22Rv1 (cell line): Measurements from ENCODE around the gene PFKFB3.
"Not testable (repeated sequence)": the region's sequence is repeated elsewhere in the genome, so short reads cannot be mapped to it uniquely, and the experiment has no call there.

Experiments
- H3K27ac ChIP-seq: fragments of 450-650 bp; 2 replicates; pipeline ENCODE4 v1.5.1; 2017
- CTCF ChIP-seq: fragments of 450-650 bp; IDR thresholded peaks from 2 replicates; pipeline ENCODE4 v1.5.1; 2017; ENCODE audit warnings: mild to moderate bottlenecking
- ZFX ChIP-seq: fragments of 450-650 bp; IDR thresholded peaks from 2 replicates; pipeline ENCODE4 v1.6.1; 2017; ENCODE audit warnings: antibody characterized with exemption, borderline replicate concordance

The PFKFB3 gene

DNA sequence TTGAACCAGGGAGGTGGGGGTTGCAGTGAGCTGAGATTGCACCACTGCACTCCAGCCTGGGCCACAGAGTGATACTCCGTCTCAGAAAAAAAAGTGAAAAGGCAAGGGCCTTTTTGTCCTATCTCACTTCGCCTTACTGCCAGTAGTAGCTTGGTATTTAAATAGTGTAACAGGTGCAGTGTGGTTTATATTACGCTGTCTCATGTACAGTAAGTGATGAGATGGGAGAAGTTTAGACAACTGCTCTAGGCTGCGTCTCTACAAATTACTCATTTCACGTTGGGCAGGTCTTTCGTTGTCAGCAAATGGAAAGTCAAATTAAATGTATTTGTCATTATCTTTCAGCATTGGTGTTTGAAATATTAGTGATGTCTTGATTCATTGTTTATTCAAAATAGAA lies 15.5 kb upstream of the PFKFB3 start:
- no peak overlapping the region for H3K27ac ChIP-seq
- TF ChIP-seq CTCF (no peak), ZFX (no peak)

DNA sequence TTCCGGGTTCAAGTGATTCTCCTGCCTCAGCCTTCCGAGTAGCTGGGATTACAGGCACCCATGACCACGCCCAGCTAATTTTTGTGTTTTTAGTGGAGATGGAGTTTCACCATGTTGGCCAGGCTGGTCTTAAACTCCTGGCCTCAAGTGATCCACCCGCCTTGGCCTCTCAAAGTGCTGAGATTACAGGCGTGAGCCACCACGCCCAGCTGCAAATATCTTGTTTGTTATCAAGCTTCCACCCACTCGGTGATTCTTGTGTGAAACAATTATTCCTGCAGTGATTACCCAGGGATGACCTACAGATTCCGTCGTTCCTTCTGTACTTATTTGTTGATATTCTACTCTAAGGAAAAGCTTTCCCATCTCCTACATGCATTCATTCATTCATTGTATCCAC lies 12.7 kb upstream of the PFKFB3 start:
- not testable (repeated sequence) for H3K27ac ChIP-seq

- TF ChIP-seq ZFX (no peak), CTCF (no peak)
- H3K27ac ChIP-seq, result no peak overlapping the region
Observed at GRCh38 chr10:6191147-6191546, 11.6 kb upstream of the PFKFB3 start.

DNA sequence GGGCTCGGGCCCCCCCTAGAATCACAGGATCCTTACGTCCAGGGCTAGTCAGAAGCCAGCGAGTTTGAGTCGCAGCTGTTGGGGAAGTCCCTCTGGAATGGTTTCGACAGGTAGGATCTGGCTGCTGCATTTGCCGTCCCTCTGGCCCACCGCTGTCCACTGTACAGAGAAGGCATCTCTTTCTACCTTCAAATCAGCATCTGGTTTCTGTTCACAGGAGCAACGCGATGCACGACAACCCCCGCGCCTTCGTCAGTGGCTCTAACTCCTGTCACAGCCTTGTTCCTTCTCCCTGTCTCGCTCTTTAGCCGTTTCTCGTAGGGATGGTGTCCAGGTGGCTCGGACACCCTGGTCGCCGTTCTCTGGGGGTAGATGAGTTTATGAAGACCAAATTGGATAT lies 11.2 kb upstream of the PFKFB3 start:
- H3K27ac ChIP-seq, result no peak overlapping the region
- no peak for TF ChIP-seq CTCF
- no peak for TF ChIP-seq ZFX

DNA sequence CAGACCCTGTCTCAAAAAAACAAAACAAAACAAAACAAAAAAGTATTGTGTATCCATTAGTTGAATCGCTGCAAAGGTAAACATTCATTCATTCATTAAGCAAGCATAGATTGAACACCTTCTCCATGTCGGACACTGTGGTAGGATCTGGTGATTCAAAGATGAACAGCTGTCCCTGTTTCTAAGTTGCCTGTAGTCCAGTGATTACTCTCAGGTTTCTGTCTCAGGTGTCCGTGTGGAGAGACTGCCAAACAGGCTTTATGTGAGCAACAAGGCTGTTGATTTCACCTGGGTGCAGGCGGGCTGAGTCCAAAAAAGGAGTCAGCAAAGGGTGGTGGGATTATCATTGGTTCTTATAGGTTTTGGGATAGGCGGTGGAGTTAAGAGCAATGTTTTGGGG lies 9.4 kb upstream of the PFKFB3 start:
- not testable (repeated sequence) for H3K27ac ChIP-seq

- H3K27ac ChIP-seq, result no peak overlapping the region
Observed at GRCh38 chr10:6194311-6194710, 8.4 kb upstream of the PFKFB3 start.

DNA sequence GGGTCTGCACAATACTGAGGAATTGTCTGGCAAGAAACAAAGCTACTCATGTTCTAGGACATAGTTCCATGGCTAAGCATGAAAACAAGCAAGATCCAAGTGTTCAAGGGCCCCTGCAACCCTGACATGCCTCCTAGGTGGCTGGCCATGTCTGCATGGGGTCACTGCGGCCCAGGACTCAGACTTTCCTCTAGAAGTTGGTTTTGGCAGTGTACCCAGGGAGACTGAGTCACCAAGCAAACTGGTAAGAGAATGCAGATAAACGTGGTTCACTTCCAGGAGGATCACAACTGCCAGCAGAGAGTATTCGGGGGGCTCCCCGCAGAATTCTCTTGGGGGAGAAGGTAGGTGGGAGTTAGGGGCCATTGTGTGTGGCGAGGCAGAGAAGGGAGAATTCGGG lies 7.4 kb upstream of the PFKFB3 start:
- no peak overlapping the region for H3K27ac ChIP-seq
- TF ChIP-seq CTCF, result no peak
- no peak for TF ChIP-seq ZFX

More at GRCh38 chr10:6194311-6194710, 8.4 kb upstream of the PFKFB3 start:
- no peak for TF ChIP-seq CTCF
- no peak for TF ChIP-seq ZFX

DNA sequence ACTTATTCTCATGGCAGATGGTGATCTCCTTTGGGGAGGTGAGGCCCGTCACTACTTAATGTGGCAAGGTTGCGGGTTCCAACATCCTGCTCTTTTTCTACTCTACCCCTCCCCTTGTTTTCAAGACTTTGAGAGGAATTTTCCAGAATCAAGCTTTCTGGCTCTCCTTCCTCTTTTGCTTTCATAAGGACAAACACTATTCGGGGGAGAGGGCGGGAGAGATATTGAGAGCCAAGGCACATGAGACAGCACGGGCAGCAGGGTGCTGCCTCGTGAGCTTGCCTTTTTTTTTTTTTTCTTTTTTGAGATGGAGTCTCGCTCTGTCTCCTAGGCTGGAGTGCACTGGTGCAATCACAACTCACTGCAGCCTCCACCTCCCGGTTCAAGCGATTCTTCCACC lies 6.9 kb upstream of the PFKFB3 start:
- no peak for TF ChIP-seq ZFX
- no peak for TF ChIP-seq CTCF
- H3K27ac ChIP-seq, result no peak overlapping the region

DNA sequence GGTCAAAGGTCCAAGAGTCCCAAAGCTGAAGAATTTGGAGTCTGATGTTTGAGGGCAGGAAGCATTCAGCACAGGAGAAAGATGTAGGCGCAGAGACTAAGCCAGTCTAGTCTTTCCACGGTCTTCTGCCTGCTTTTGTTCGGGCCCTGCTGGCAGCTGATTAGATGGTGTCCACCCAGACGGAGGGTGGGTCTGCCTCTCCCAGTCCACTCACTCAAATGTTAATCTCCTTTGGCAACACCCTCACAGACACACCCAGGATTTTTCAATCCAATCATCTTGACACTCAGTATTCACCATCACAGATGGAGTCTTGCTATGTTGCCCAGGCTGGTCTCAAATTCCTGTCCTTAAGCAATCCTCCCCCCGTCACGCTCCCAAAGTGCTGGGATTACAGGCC lies 6.2 kb upstream of the PFKFB3 start:
- not testable (repeated sequence) for H3K27ac ChIP-seq
